Endothelial cell of umbilical vein (primary cell): ENCODE results near the gene ACSF3. TPM values are rescaled to one million over a fixed set of nuclear protein-coding genes. Genes with fewer than 3 reads are reported as not detected.

Experiments used
- BruUV-seq: library from RNA; stranded (reverse); fragments of 400-500 nt; replicated peaks from 2 replicates; lab custom pipeline; 2021; lab: Mats Ljungman, UMichigan
- CTCF ChIA-PET: fragments of 300-600, 350-600 bp; sonication (Branson Sonifier 250); formaldehyde crosslinking; loops from one replicate; lab custom pipeline; 2021; ENCODE audit warnings: antibody characterized with exemption, inconsistent platforms; lab: Charles Lee
- POLR2A ChIA-PET: fragments of 300-600, 350-600 bp; sonication (Branson Sonifier 250); formaldehyde crosslinking; loops from one replicate; lab custom pipeline; 2021; ENCODE audit warnings: antibody characterized with exemption, inconsistent platforms; lab: Charles Lee
- DNase-seq: peaks from one replicate; pipeline ENCODE4 v3.0.0-alpha.2; 2011; ENCODE audit warnings: low read depth, low spot score
- FAIRE-seq: peaks from 2 replicates; lab custom pipeline; 2011; peaks lifted over from hg19 to GRCh38; lab: Jason Lieb, UNC
- H2AFZ ChIP-seq: 2 replicates; pipeline ENCODE4 v1.6.0; 2012; ENCODE audit warnings: low read depth, low read length, control low read depth, inconsistent platforms
- H3K27ac ChIP-seq: 2 replicates; pipeline ENCODE4 v1.5.1; 2011; ENCODE audit warnings: low read depth, mild to moderate bottlenecking, control low read depth, low read length, moderate library complexity; ENCODE audit not compliant: insufficient read depth
- H3K27me3 ChIP-seq, 2 experiments: 2 replicates each; pipeline versions ENCODE4 v1.6.0 to v1.6.1; 2011; ENCODE audit warnings: low read length in 2 of 2, mixed read lengths in 1 of 2; ENCODE audit not compliant: control insufficient read depth in 2 of 2, insufficient read depth in 2 of 2
- H3K36me3 ChIP-seq, 2 experiments: 2 replicates in 1 of 2; 3 replicates in 1 of 2; pipeline ENCODE4 v1.5.1; 2011; ENCODE audit warnings: low read length in 2 of 2, mild to moderate bottlenecking in 1 of 2, moderate library complexity in 1 of 2; ENCODE audit not compliant: control insufficient read depth in 2 of 2, insufficient read depth in 2 of 2; ENCODE audit errors: extremely low read depth in 1 of 2
- H3K4me1 ChIP-seq: 3 replicates; pipeline ENCODE4 v1.5.1; 2011; ENCODE audit warnings: mild to moderate bottlenecking, low read length; ENCODE audit not compliant: control insufficient read depth, insufficient read depth; ENCODE audit errors: extremely low read depth
- H3K4me2 ChIP-seq: 2 replicates; pipeline ENCODE4 v1.6.1; 2011; ENCODE audit warnings: low read length, control low read depth, mixed read lengths; ENCODE audit not compliant: insufficient read depth
- H3K4me3 ChIP-seq, 3 experiments: fragments of 200-600 bp in 1 of 3; sonication (generic), shearing (Covaris generic) in 1 of 3; replicated peaks in 1 of 3; 2 replicates each; pipeline ENCODE4 v1.5.1; 2011 to 2016; ENCODE audit warnings: control low read depth in 3 of 3, low read length in 3 of 3, mild to moderate bottlenecking in 2 of 3, inconsistent platforms in 1 of 3, low read depth in 1 of 3, moderate library complexity in 1 of 3; ENCODE audit not compliant: insufficient read depth in 1 of 3
- H3K79me2 ChIP-seq: 2 replicates; pipeline ENCODE4 v1.6.0; 2012; ENCODE audit warnings: low read length, inconsistent platforms; ENCODE audit not compliant: control insufficient read depth, insufficient read depth
- H3K9ac ChIP-seq: replicated peaks from 2 replicates; pipeline ENCODE3; 2011; ENCODE audit warnings: low read length, control low read depth; ENCODE audit not compliant: insufficient read depth; ENCODE audit errors: extremely low read depth
- H3K9me1 ChIP-seq: replicated peaks from 3 replicates; pipeline ENCODE4 v1.6.0; 2011; ENCODE audit warnings: mild to moderate bottlenecking, low read length; ENCODE audit not compliant: control insufficient read depth, insufficient read depth; ENCODE audit errors: extremely low read depth
- H3K9me3 ChIP-seq: replicated peaks from 2 replicates; pipeline ENCODE4 v1.5.1; 2012; ENCODE audit warnings: low read length, inconsistent platforms; ENCODE audit not compliant: control insufficient read depth, insufficient read depth
- H4K20me1 ChIP-seq: replicated peaks from 2 replicates; pipeline ENCODE3; 2011; ENCODE audit warnings: mild to moderate bottlenecking, low read length; ENCODE audit not compliant: control insufficient read depth, insufficient read depth; ENCODE audit errors: extremely low read depth
- CTCF ChIP-seq, 2 donors: IDR thresholded peaks; 1 replicate in 1 of 2; 2 replicates in 1 of 2; pipeline ENCODE4 v1.5.1; 2011; ENCODE audit warnings: low read length in 2 of 2, mild to moderate bottlenecking in 2 of 2, moderate library complexity in 2 of 2, control low read depth in 1 of 2, inconsistent platforms in 1 of 2, low read depth in 1 of 2; ENCODE audit not compliant: insufficient read depth in 1 of 2; ENCODE audit errors: extremely low read depth in 1 of 2
- EZH2 ChIP-seq: IDR thresholded peaks from 2 replicates; pipeline ENCODE4 v1.6.1; 2012; ENCODE audit warnings: borderline replicate concordance, low read depth, mild to moderate bottlenecking, moderate library complexity, low read length, inconsistent platforms; ENCODE audit not compliant: severe bottlenecking
- FOS ChIP-seq: IDR thresholded peaks from 2 replicates; pipeline ENCODE4 v1.6.1; 2011; ENCODE audit warnings: mild to moderate bottlenecking, low read length, moderate library complexity, borderline replicate concordance; ENCODE audit not compliant: insufficient read depth
- GATA2 ChIP-seq: IDR thresholded peaks from 2 replicates; pipeline ENCODE4 v1.7.0; 2011; ENCODE audit warnings: low read depth, mild to moderate bottlenecking, moderate library complexity, mixed read lengths, low read length; ENCODE audit not compliant: insufficient read length, insufficient read depth
- JUN ChIP-seq: IDR thresholded peaks from 2 replicates; pipeline ENCODE4 v1.6.1; 2011; ENCODE audit warnings: borderline replicate concordance, low read depth; ENCODE audit not compliant: insufficient read length, insufficient read depth
- MAX ChIP-seq: IDR thresholded peaks from 2 replicates; pipeline ENCODE4 v1.6.1; 2011; ENCODE audit not compliant: insufficient read depth, insufficient read length
- MYC ChIP-seq: IDR thresholded peaks from one replicate; pipeline ENCODE4 v1.6.1; 2011; ENCODE audit warnings: mild to moderate bottlenecking, low read depth, low read length
- POLR2A ChIP-seq: IDR thresholded peaks from 2 replicates; pipeline ENCODE4 v1.6.1; 2012; ENCODE audit warnings: low read depth, mild to moderate bottlenecking, control low read depth, low read length
- POLR2AphosphoS5 ChIP-seq: IDR thresholded peaks from 2 replicates; pipeline ENCODE4 v1.6.1; 2012; ENCODE audit warnings: low read depth, mild to moderate bottlenecking, control low read depth, low read length, moderate library complexity; ENCODE audit not compliant: insufficient read depth
- dilution Hi-C: fragments of 300-500 bp; cut with MboI; formaldehyde crosslinking; loops from one replicate; pipeline ENCODE4 v1.15.0; 2019; ENCODE audit warnings: low sequenced_read_pairs; ENCODE audit not compliant: extremely low pct_ligation_motif_present
- intact Hi-C: fragments of 100-400 bp; cut with micrococcal nuclease; formaldehyde crosslinking; loops from one replicate; pipeline ENCODE4 v1.10.0; 2022
- polyA plus RNA-seq, 4 experiments: library from polyadenylated mRNA; depleted of rRNA in 3 of 4; stranded (reverse) in 3 of 4; unstranded in 1 of 4; fragments of >200 nt; gene quantifications; 2 replicates each; pipeline versions ENCODE4 v1.2.1 to v1.2.3, GENCODE V29; 2011 to 2012; ENCODE audit warnings: missing spikeins in 1 of 4
- total RNA-seq: library from RNA; stranded (reverse); gene quantifications from 2 replicates; pipeline ENCODE4 v1.2.3, GENCODE V29; 2021

The ACSF3 gene
- total and polyA plus RNA-seq, 2 donors (not counting 3 experiments of a cell fraction or from before 2014, with no cell fraction given): 18.6 to 33.2 TPM

GRCh38 chr16:89044418-89045180, 49.1 kb upstream of the ACSF3 start:
- Histone ChIP-seq H3K27ac (no peak overlapping the region), H3K4me2 (no peak overlapping the region), H3K36me3 (no peaks in the 10 kb centered on the region), H3K27me3 (no peaks in the 10 kb centered on the region), H2AFZ (no peak overlapping the region), H3K9ac (no peak overlapping the region), H3K4me1 (no peaks in the 10 kb centered on the region), H3K4me3 (no peak overlapping the region), H4K20me1 (no peaks in the 10 kb centered on the region), H3K9me1 (no peaks in the 10 kb centered on the region), H3K79me2 (no peaks in the 10 kb centered on the region), H3K9me3 (no peaks in the 10 kb centered on the region)
- ChIA-PET CTCF (no interaction called here), POLR2A (no interaction called here)
- TF ChIP-seq EZH2: no peak
- no peak for TF ChIP-seq GATA2
- no peak for TF ChIP-seq FOS
- TF ChIP-seq POLR2AphosphoS5: no peak
- TF ChIP-seq CTCF (IDR thresholded peaks at IDR 0.05; ENCODE audit: extremely low read depth in 1 of 2, insufficient read depth in 1 of 2, low read depth in 1 of 2, low read length in 2 of 2): no peak
- TF ChIP-seq JUN: no peak
- TF ChIP-seq MYC: no peak
- TF ChIP-seq MAX: no peak
- TF ChIP-seq POLR2A: no peak
- BruUV-seq: no TSS peak
- intact Hi-C loops: no loop called here
- no peak for DNase-seq
- FAIRE-seq: no peak
- dilution Hi-C loops: no loop called here
